Brain microvascular endothelial cell (primary cell): Measurements from ENCODE around the gene ZNF492.

Experiments
- DNase-seq: peaks from one replicate; pipeline ENCODE4 v3.0.0-alpha.2; 2020
- H3K27ac ChIP-seq: fragments of 250-450 bp; sonication (Bioruptor Pico); 2 replicates; pipeline ENCODE4 v1.5.1; 2020; ENCODE audit warnings: mild to moderate bottlenecking, moderate library complexity
- H3K27me3 ChIP-seq: fragments of 250-450 bp; sonication (Bioruptor Pico); replicated peaks from 2 replicates; pipeline ENCODE4 v1.5.1; 2020; ENCODE audit warnings: mild to moderate bottlenecking
- H3K36me3 ChIP-seq: fragments of 250-450 bp; sonication (Bioruptor Pico); replicated peaks from 2 replicates; pipeline ENCODE4 v1.5.1; 2020; ENCODE audit warnings: mild to moderate bottlenecking
- H3K4me3 ChIP-seq: 2 replicates; pipeline ENCODE4 v1.5.1; 2011; ENCODE audit warnings: low read depth, mild to moderate bottlenecking, control low read depth, low read length, moderate library complexity
- in situ Hi-C: cut with HindIII; loops from 2 replicates; pipeline ENCODE4 v1.10.0; 2017; ENCODE audit warnings: low sequenced_read_pairs, low pct_ligation_motif_present
- TF ChIP-seq, protein P1 (sequence below): IDR thresholded peaks from 2 replicates; pipeline ENCODE4 v1.5.1; 2011; ENCODE audit warnings: low read depth, mild to moderate bottlenecking, moderate library complexity, low read length, control low read depth, inconsistent platforms; ENCODE audit errors: missing control alignments

Gene ZNF492

DNA sequence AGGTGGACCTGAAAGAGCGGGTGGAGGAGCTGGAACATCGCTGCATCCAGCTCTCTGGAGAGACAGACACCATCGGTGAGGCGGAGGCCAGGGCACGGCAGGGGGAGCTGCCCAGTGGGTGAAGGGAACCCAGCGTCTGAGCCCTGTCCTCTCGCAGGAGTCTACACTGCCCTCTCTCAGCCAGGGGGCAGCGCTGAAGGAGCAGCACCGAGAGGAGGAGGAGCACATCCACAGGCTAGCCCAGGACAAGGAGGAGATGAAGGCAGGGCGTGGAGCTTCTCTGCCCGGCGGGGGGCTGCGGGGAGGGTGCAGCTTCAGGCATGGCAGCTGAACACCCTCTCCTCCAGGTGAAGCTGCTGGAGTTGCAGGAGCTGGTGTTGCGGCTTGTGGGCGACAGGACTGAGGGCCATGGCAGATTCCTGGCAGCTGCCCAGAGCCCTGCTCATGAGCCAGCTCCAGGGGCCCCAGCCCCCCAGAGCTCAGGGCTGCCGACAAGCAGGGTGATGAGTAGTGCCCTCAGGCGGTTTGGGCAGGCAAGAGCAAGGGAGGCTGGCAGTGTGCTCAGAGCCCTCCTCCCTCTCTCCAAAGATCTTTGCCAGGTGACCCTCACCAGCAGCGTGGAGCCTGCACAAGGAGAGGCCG lies 31.4 kb upstream of the ZNF492 start:
- in situ Hi-C loops = no loop called here

DNA sequence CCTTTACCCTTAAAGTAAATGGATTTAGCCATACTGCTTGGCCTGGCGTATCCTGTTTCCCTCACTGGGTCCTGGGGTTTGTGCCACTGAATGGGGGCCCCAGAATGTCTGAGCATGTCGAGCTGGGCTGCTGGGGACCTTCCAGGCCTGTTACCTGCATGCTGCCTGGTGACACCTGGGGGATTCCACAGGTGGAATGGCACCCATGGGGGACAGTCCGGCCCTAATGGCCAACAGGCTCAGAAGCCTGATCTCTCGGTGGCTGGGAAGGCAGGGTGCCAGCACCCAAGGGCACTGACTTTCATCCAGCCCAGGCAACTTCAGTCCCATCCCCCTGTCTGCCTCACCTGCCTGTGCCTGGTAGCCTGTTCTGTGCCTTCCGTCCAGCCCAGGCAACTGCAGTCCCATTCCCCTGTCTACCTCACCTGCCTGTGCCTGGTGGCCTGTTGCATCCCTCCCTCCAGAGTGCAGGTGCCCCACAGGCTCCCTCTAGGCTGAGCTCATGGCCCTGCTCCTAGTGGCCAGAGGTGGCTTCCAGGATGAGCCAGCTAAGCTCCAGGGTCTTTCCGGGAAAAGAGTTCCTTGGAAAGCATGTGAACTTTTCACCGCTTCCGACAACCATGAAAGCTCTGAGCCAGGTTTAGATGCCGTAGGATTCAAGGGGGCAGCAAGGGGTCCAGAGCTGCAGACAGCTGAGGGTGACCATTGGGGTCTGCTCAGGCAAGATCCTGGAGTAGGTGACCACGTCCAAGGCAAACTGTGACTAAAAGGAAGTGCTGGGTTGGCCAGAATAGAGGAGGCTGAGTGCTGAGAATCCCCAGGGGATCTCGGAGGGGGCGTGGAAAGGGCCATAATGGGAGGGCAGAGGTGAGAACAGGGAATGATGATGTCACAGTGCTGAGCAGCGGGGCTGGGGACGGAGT lies 30.3 kb upstream of the ZNF492 start:
- in situ Hi-C loops = no loop called here
- no peak for DNase-seq
- H3K36me3 ChIP-seq = no peaks in the 10 kb centered on the region
- no peak overlapping the region for H3K4me3 ChIP-seq
- H3K27me3 ChIP-seq = no peaks in the 10 kb centered on the region
- TF ChIP-seq, protein P1, sequence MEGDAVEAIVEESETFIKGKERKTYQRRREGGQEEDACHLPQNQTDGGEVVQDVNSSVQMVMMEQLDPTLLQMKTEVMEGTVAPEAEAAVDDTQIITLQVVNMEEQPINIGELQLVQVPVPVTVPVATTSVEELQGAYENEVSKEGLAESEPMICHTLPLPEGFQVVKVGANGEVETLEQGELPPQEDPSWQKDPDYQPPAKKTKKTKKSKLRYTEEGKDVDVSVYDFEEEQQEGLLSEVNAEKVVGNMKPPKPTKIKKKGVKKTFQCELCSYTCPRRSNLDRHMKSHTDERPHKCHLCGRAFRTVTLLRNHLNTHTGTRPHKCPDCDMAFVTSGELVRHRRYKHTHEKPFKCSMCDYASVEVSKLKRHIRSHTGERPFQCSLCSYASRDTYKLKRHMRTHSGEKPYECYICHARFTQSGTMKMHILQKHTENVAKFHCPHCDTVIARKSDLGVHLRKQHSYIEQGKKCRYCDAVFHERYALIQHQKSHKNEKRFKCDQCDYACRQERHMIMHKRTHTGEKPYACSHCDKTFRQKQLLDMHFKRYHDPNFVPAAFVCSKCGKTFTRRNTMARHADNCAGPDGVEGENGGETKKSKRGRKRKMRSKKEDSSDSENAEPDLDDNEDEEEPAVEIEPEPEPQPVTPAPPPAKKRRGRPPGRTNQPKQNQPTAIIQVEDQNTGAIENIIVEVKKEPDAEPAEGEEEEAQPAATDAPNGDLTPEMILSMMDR = no peak
- H3K27ac ChIP-seq = no peak overlapping the region

More for the DNA sequence above, 31.4 kb upstream of the ZNF492 start:
- Histone ChIP-seq H3K36me3 (no peaks in the 10 kb centered on the region), H3K27ac (no peak overlapping the region), H3K27me3 (no peaks in the 10 kb centered on the region), H3K4me3 (no peak overlapping the region)
- DNase-seq = no peak
- TF ChIP-seq, protein P1 = no peak

DNA sequence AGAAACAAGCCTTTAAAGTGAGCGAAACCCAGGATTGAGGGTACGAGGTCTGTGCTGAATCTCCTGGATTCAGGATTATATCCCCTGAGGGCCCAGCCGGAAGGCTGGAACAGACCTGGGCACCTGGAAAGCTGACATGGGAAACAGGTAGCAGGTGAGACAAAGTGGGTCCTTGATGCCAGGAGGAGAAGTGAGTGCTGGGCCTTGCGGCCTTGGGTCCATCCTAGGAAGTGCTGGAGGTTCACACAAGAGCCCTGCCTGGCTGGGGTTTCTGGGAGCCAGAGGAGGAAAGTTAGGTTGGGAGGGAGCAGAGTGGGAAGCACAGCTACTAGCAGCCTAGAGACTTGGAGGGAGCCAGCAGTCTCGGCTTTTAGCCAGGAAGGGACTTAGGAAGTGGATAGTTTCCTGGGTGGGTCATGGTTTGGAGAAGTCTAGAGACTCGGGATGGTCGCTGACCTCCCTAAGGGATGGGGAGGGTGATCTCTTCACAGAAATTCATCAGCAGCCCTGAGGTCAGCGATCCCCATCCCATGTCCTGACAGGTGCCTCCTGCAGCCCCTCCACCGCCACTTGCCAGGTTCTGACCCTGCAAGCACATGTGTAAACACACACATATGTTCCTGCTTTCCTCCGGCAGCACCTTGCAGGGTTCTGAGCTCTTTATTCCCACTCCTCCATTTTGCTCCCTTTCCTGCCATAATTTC lies 29.4 kb upstream of the ZNF492 start:
- DNase-seq = no peak
- Histone ChIP-seq H3K27me3 (no peaks in the 10 kb centered on the region), H3K4me3 (no peak overlapping the region), H3K27ac (no peak overlapping the region), H3K36me3 (no peaks in the 10 kb centered on the region)
- in situ Hi-C loops = no loop called here
- TF ChIP-seq, protein P1 = no peak

DNA sequence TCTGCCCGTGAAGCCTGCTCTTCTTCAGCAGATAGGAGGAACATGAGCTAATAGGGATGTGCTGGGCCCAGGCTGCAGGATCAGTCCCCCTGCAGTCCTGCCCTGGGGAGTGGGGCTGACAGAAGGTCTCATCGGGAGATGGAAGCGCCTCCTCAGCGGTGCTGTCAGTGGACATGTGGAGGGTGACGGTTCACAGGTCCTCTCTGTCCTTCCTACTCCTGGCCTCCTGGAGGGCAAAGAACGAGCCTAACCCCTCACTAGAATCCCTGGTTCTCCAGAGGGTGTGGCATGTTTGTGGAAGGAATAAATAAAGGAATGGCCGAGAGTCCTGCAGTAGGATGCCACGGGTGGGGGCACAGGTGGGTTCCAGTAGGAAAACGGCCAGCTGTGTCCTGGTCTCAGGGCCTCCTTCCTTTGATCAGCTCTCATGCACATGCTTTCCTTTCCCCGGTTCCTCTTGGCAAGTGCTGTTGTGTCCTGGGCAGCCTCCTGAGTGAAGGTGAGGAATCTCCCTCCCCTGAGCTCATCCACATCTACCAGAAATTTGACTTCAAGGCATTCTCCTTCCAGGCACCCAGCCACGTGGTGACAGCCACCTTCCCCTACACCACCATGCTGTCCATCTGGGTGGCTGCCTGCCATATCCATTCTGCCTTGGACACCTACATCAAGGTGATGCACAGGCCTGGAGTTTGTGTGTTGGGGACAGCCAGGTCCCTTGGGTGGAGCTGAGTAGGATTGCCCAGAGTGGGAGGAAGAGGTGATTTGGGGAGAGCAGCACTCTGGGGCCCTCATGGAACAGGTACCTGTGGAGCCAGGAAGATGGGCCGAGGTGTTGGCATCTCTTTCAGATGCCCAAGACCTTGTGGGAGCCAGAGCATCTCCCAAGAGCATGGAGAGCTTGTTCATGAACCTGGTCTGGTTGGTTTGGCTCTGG lies 28.6 kb upstream of the ZNF492 start:
- H3K36me3 ChIP-seq = no peaks in the 10 kb centered on the region
- no peak for DNase-seq
- no peak overlapping the region for H3K4me3 ChIP-seq
- no peaks in the 10 kb centered on the region for H3K27me3 ChIP-seq
- in situ Hi-C loops = no loop called here
- no peak overlapping the region for H3K27ac ChIP-seq
- TF ChIP-seq, protein P1 = no peak

DNA sequence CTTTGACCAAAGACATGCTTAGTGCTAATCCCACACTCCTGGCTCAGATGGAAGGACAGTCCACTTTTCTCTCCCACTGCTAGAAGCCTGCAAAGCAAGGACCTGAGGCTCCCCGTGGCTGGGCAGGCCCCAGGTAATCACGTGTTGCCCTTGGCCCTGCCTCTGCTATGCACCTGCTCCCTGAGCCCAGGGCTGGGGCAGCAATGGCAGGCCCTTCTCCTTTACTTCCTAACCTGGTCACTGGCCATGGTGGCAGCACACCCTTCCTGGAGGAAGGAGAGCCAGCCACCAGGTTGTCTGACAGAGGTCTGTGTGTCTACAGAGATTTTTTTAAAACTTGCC lies 27.9 kb upstream of the ZNF492 start:
- Histone ChIP-seq H3K27ac (no peak overlapping the region), H3K36me3 (no peaks in the 10 kb centered on the region), H3K27me3 (no peaks in the 10 kb centered on the region), H3K4me3 (no peak overlapping the region)
- no peak for DNase-seq
- in situ Hi-C loops = no loop called here
- TF ChIP-seq, protein P1 = no peak
